Measurements from ENCODE around the gene SLC2A8. TPM values are rescaled to one million over a fixed set of nuclear protein-coding genes. Genes with fewer than 3 reads are reported as not detected.

SLC2A8 gene
- total RNA-seq, 1 experiment from 2014 or later = 27.0 TPM

GRCh38 chr9:127437497-127438264 lies 40.7 kb downstream of the SLC2A8 start:
- DNase-seq (ENCODE audit: low read depth) = no peak

GRCh38 chr9:127438394-127438793 lies 41.4 kb downstream of the SLC2A8 start:
- DNase-seq (ENCODE audit: low read depth) = no peak

DNA sequence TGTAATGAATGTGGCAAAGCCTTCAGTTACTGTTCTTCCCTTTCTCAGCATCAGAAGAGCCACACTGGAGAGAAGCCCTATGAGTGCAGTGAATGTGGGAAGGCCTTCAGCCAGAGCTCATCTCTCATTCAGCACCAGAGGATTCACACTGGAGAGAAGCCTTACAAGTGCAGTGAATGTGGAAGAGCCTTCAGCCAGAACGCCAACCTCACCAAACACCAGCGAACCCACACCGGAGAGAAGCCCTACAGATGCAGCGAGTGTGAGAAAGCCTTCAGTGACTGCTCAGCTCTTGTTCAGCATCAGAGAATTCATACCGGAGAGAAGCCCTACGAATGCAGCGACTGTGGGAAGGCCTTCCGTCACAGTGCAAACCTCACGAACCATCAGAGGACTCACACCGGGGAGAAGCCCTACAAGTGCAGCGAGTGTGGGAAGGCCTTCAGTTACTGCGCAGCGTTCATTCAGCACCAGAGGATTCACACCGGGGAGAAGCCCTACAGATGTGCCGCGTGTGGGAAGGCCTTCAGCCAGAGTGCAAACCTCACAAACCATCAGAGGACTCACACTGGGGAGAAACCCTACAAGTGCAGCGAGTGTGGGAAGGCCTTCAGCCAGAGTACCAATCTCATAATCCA lies 47.4 kb downstream of the SLC2A8 start:
- no peak for DNase-seq (ENCODE audit: low read depth)

GRCh38 chr9:127444921-127445850 lies 48.2 kb downstream of the SLC2A8 start:
- DNase-seq (ENCODE audit: low read depth) = peak; percentile 46

DNA sequence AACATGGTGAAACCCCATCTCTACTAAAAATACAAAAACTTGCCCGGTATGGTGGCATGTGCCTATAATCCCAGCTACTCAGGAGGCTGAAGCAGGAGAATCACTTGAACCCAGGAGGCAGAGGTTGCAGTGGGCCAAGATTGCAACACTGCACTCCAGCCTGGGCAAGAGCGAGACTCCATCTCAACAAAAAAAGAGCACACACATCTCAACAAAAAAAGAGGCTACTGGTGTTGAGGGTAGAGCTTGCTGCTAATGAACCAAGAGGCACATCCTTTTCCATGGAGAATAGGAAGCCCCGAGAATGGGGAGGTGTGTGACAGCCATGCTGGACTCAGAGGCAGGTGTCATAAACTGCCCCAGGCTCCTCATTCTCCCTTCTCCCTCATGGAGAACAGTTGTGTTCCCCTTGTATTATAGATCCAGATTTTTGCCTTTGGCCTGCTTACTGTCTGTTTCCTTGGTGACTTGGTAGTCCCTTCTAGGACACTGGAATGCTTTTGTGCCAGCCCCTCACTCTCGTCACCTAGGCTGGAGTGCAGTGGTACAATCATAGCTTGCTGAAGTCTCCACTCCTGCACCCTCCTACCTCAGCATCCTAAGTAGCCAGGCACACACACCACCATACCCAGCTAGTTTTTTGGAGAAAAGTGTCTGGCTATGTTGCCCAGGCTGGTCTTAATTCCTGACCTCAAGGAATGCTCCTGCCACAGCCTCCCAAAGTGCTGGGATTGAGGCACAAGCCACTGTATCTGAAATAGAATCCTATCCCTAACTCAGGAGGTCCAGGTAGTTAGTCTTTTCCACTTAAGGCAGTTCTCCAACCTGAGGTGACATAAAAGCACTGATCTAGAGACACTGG lies 49.1 kb downstream of the SLC2A8 start:
- peak; percentile 38 for DNase-seq (ENCODE audit: low read depth)

- DNase-seq (ENCODE audit: low read depth) = peak; percentile 51
Measured at GRCh38 chr9:127446713-127447415, 49.9 kb downstream of the SLC2A8 start.

- peak; percentile 28 for DNase-seq (ENCODE audit: low read depth)
Measured at GRCh38 chr9:127447416-127448111, 50.6 kb downstream of the SLC2A8 start.

- no peak for DNase-seq (ENCODE audit: low read depth)
Measured at GRCh38 chr9:127448112-127448805, 51.3 kb downstream of the SLC2A8 start.

GRCh38 chr9:127449332-127449966 lies 52.5 kb downstream of the SLC2A8 start:
- peak; percentile 35 for DNase-seq (ENCODE audit: low read depth)

GRCh38 chr9:127450243-127450760 lies 53.3 kb downstream of the SLC2A8 start:
- peak; percentile 14 for DNase-seq (ENCODE audit: low read depth)

- DNase-seq (ENCODE audit: low read depth) = peak; percentile 91
Measured at GRCh38 chr9:127450830-127451607, 54.0 kb downstream of the SLC2A8 start, which contains the start of the genes LRSAM1 and RPL12. TSS of gene LRSAM1 (plus strand) at chr9:127451510. CDS start at chr9:127454528, 3,018 bp downstream. TSS of gene RPL12 (minus strand) at chr9:127451406. CDS start at chr9:127451317, 89 bp downstream.

- no peak for DNase-seq (ENCODE audit: low read depth)
Measured at GRCh38 chr9:127451608-127451857, 54.6 kb downstream of the SLC2A8 start.

GRCh38 chr9:127451858-127452656 lies 55.1 kb downstream of the SLC2A8 start:
- DNase-seq (ENCODE audit: low read depth) = peak; percentile 72

DNA sequence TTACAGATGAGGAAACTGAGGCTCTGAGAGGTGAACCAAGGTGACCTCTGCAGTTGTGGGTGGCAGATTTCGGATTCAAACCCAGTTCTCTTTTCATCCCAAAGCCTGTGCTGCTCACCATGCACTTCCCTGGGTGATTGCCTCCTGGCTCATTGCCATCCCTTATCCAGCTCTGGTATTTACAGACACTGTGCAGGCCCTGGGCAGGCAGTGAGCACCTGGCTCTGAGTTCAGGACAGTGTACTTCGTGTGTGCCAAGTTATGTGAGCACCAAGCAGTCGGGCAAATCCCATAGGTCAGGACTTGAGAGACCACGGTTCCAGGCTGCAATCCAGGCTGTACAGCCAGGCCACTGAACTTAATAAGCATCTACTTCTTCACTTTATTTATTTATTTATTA lies 55.7 kb downstream of the SLC2A8 start:
- peak; percentile 59 for DNase-seq (ENCODE audit: low read depth)

- peak; percentile 16 for DNase-seq (ENCODE audit: low read depth)
Measured at GRCh38 chr9:127455324-127455992, 58.5 kb downstream of the SLC2A8 start.

GRCh38 chr9:127457191-127457878 lies 60.4 kb downstream of the SLC2A8 start:
- peak; percentile 29 for DNase-seq (ENCODE audit: low read depth)

All from M059J (cell line).